ENCODE results near the gene MCM3AP. TPM values are rescaled to one million over a fixed set of nuclear protein-coding genes. Genes with fewer than 3 reads are reported as not detected.

Gene MCM3AP
- total and polyA plus RNA-seq, 4 donors, result 15.5 to 58.1 (median 33.5) TPM

DNA sequence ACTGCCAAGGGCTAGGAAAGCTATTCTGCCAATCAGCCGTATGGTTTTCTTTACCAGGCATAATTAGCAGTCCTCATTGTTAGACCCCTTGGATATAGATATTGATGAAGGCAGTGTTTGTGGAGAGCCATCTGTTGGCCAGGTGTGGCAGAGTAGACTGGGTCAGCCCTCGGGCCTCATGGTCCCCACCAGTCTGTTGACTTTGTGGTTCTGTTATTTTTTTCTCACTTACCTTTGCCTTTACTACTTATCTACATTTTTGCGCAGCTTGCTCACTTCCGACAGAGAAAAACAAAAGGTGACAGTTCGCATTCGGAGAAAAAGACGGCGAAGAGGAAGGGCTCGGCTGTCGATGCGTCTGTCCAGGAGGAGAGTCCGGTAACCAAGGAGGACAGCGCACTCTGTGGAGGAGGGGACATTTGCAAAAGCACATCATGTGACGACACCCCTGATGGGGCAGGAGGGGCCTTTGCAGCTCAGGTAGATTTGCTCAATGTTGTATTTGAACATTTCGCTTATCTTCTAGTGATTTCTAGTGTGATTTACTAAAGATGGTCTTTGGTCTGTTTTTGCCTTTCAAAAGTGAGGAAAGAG is 40.8 kb upstream of the MCM3AP start:
- Histone ChIP-seq H3K36me3 (ENCODE audit: control insufficient read depth in 4 of 4, insufficient read depth in 3 of 4, low read depth in 1 of 4, low read length in 3 of 4) (peaks cover 0 to 8% (median 5%) of the 10 kb centered on the region in 4 donors), H3K9ac (ENCODE audit: low read depth in 1 of 2, low read length in 2 of 2) (no peak overlapping the region), H3K4me1 (ENCODE audit: control insufficient read depth in 4 of 4, insufficient read depth in 4 of 4, low read length in 3 of 4) (peaks cover 3 to 27% (median 21%) of the 10 kb centered on the region in 4 donors), H3K4me3 (ENCODE audit: low read depth in 1 of 3, low read length in 3 of 3) (no peak overlapping the region), H3K27ac (ENCODE audit: low read depth in 1 of 2, low read length in 2 of 2) (no peak overlapping the region), H3K27me3 (ENCODE audit: control insufficient read depth in 4 of 4, insufficient read depth in 4 of 4, low read length in 3 of 4) (no peaks in the 10 kb centered on the region), H3K9me3 (ENCODE audit: control insufficient read depth in 4 of 4, low read length in 3 of 4) (no peaks in the 10 kb centered on the region)
- DNase-seq (ENCODE audit: low spot score), result no peak
- WGBS, result 95% methylated on average over 15 of the region's 15 CpGs
- TF ChIP-seq JUND (IDR thresholded peaks at IDR 0.05) (no peak), EGR1 (IDR thresholded peaks at IDR 0.05; ENCODE audit: low read depth in 2 of 2) (no peak), GABPA (IDR thresholded peaks at IDR 0.05 in 1 of 2, conservative IDR thresholded peaks at IDR 0.05 in 1 of 2) (no peak), SP1 (IDR thresholded peaks at IDR 0.05) (no peak)
- TF ChIP-seq, protein P1, sequence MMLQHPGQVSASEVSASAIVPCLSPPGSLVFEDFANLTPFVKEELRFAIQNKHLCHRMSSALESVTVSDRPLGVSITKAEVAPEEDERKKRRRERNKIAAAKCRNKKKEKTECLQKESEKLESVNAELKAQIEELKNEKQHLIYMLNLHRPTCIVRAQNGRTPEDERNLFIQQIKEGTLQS (IDR thresholded peaks at IDR 0.05), result no peak

DNA sequence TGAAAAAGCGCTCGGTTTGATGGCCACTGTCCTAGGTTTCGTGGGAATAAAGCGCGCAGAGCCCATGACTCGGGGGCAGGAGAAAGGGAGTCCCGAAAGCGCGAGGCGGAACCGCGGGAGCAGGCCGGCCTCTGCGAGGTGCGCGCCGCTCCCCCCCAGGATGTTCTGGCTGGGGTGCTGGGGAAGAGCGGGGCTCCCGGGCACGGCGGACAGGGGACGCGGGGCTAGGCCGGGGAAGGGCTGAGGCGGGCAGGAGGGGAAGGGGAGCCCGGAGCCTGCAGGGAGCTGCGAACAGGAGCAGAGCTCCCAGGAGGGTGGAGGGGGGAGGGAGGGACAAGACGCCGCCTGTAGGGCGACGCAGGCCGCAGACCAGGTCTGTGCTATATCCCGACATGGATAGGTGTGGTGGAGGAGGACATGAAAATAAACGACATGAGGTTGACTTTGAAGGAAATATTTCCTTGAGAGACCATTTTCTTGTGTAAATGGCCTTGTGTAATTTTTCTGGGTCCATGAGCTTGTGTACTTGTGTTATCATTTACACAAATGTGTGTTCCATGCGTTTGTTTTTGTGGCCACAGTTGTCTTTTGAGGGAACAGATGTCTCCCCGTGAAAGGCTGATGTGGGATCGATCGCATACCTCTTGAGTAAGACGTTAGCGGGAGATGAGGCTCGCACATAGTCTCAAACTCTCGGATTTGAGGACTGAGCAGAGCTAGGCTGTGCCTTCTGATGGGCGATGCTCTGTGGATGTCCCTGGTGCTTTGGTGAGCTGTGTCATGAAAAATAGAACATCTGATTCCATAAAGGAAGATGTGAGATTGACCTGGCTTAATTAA is 39.9 kb upstream of the MCM3AP start:
- Histone ChIP-seq H3K27me3 (ENCODE audit: control insufficient read depth in 4 of 4, insufficient read depth in 4 of 4, low read length in 3 of 4) (no peaks in the 10 kb centered on the region), H3K9me3 (ENCODE audit: control insufficient read depth in 4 of 4, low read length in 3 of 4) (no peaks in the 10 kb centered on the region), H3K27ac (ENCODE audit: low read depth in 1 of 2, low read length in 2 of 2) (peak overlapping the region; percentile 36 to 40), H3K9ac (ENCODE audit: low read depth in 1 of 2, low read length in 2 of 2) (peak overlapping the region in 1 of 2 donors; percentile 59), H3K4me3 (ENCODE audit: low read depth in 1 of 3, low read length in 3 of 3) (peak overlapping the region; percentile 57 to 91 (median 87)), H3K36me3 (ENCODE audit: control insufficient read depth in 4 of 4, insufficient read depth in 3 of 4, low read depth in 1 of 4, low read length in 3 of 4) (peaks cover 0 to 6% (median 3%) of the 10 kb centered on the region in 4 donors), H3K4me1 (ENCODE audit: control insufficient read depth in 4 of 4, insufficient read depth in 4 of 4, low read length in 3 of 4) (peaks cover 3 to 27% (median 21%) of the 10 kb centered on the region in 4 donors)
- no peak for TF ChIP-seq HNF4G (IDR thresholded peaks at IDR 0.05)
- TF ChIP-seq RAD21 (IDR thresholded peaks at IDR 0.05), result peak in 1 of 2 donors; percentile 19
- TF ChIP-seq, protein P1 (IDR thresholded peaks at IDR 0.05), result no peak
- no peak for TF ChIP-seq EGR1 (IDR thresholded peaks at IDR 0.05; ENCODE audit: low read depth in 2 of 2)
- no peak for TF ChIP-seq NR2F2 (IDR thresholded peaks at IDR 0.05)
- TF ChIP-seq, protein P2, sequence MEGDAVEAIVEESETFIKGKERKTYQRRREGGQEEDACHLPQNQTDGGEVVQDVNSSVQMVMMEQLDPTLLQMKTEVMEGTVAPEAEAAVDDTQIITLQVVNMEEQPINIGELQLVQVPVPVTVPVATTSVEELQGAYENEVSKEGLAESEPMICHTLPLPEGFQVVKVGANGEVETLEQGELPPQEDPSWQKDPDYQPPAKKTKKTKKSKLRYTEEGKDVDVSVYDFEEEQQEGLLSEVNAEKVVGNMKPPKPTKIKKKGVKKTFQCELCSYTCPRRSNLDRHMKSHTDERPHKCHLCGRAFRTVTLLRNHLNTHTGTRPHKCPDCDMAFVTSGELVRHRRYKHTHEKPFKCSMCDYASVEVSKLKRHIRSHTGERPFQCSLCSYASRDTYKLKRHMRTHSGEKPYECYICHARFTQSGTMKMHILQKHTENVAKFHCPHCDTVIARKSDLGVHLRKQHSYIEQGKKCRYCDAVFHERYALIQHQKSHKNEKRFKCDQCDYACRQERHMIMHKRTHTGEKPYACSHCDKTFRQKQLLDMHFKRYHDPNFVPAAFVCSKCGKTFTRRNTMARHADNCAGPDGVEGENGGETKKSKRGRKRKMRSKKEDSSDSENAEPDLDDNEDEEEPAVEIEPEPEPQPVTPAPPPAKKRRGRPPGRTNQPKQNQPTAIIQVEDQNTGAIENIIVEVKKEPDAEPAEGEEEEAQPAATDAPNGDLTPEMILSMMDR (IDR thresholded peaks at IDR 0.05; ENCODE audit: low read depth, low read length, missing input control), result peak; percentile 5
- TF ChIP-seq SP1 (IDR thresholded peaks at IDR 0.05), result no peak
- TF ChIP-seq TAF1 (conservative IDR thresholded peaks at IDR 0.05), result no peak
- peak; percentile 66 for DNase-seq (ENCODE audit: low spot score)
- WGBS, result 15% methylated on average over 43 of the region's 43 CpGs

DNA sequence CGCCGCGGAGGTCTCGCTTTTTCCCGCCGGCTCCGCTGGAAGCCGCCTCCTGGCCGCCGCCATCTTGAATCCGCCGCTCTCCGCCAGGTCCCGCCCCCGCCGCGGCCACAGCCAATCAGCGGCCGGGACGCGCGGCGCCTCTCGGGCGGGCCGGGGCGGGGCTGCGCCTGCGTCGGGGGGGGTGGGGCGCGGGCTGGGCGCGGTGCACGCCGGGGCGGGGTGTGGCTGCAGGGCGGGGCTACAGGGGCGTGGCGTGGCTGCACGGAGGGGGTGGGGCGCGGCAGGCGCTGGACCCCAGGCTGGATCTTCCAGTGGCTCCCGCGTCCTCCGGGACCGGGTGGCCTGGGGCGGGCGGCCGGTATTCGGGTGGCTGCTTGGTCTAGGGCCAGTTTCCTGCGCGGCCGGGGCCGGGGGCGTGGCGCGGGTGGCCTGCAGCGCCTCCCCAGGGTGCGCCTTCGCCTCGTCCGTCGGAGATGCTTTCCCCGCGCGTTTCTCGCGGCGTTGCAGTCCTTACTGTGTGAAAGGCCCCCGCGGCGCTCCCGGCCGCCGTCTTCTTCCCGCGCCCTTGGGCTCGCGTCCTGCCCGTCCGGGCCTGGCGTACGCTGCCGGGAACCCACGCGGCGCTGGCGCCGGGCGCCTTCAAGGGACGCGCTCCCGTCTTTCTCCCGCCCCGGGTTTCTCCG is 39.1 kb upstream of the MCM3AP start:
- DNase-seq (ENCODE audit: low spot score), result peak; percentile 97
- no peaks in the 10 kb centered on the region for H3K27me3 ChIP-seq (ENCODE audit: control insufficient read depth in 4 of 4, insufficient read depth in 4 of 4, low read length in 3 of 4)
- peak overlapping the region; percentile 98 to 99 for H3K27ac ChIP-seq (ENCODE audit: low read depth in 1 of 2, low read length in 2 of 2)
- peak overlapping the region; percentile 91 to 95 (median 95) for H3K4me3 ChIP-seq (ENCODE audit: low read depth in 1 of 3, low read length in 3 of 3)
- peak; percentile 95 for TF ChIP-seq YY1 (IDR thresholded peaks at IDR 0.05)
- TF ChIP-seq, protein P3, sequence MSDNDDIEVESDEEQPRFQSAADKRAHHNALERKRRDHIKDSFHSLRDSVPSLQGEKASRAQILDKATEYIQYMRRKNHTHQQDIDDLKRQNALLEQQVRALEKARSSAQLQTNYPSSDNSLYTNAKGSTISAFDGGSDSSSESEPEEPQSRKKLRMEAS (IDR thresholded peaks at IDR 0.05), result no peak
- H3K9me3 ChIP-seq (ENCODE audit: control insufficient read depth in 4 of 4, low read length in 3 of 4), result no peaks in the 10 kb centered on the region
- H3K4me1 ChIP-seq (ENCODE audit: control insufficient read depth in 4 of 4, insufficient read depth in 4 of 4, low read length in 3 of 4), result peaks cover 3 to 27% (median 21%) of the 10 kb centered on the region in 4 donors
- peak overlapping the region; percentile 71 to 87 for H3K9ac ChIP-seq (ENCODE audit: low read depth in 1 of 2, low read length in 2 of 2)
- H3K36me3 ChIP-seq (ENCODE audit: control insufficient read depth in 4 of 4, insufficient read depth in 3 of 4, low read depth in 1 of 4, low read length in 3 of 4), result peaks cover 0 to 6% (median 3%) of the 10 kb centered on the region in 4 donors
- under 1% methylated on average over 98 of the region's 98 CpGs for whole genome bisulfite sequencing

All from liver (tissue), 9 donors.